ENCODE measurements around the gene KRTAP9-2.

DNA sequence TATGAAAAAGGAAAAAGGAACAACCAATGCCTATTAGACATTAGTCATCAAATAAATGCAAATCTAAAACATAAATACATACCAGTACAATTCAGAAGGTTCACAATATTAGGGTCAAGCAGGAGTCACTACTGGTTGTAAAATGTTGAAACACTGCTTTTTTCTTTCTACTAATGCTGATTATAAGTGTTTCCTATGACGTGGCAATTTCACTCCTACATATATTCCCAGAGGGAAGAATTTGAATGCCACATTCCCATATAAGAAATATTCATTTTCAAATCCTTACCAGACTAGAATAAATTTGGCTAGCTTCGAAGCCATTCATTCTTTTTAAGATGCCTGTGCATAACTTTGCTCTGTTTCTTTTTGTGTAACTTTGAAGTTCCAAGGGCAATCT is 2.6 kb upstream of the KRTAP9-2 start:
- TF ChIP-seq, protein P1, sequence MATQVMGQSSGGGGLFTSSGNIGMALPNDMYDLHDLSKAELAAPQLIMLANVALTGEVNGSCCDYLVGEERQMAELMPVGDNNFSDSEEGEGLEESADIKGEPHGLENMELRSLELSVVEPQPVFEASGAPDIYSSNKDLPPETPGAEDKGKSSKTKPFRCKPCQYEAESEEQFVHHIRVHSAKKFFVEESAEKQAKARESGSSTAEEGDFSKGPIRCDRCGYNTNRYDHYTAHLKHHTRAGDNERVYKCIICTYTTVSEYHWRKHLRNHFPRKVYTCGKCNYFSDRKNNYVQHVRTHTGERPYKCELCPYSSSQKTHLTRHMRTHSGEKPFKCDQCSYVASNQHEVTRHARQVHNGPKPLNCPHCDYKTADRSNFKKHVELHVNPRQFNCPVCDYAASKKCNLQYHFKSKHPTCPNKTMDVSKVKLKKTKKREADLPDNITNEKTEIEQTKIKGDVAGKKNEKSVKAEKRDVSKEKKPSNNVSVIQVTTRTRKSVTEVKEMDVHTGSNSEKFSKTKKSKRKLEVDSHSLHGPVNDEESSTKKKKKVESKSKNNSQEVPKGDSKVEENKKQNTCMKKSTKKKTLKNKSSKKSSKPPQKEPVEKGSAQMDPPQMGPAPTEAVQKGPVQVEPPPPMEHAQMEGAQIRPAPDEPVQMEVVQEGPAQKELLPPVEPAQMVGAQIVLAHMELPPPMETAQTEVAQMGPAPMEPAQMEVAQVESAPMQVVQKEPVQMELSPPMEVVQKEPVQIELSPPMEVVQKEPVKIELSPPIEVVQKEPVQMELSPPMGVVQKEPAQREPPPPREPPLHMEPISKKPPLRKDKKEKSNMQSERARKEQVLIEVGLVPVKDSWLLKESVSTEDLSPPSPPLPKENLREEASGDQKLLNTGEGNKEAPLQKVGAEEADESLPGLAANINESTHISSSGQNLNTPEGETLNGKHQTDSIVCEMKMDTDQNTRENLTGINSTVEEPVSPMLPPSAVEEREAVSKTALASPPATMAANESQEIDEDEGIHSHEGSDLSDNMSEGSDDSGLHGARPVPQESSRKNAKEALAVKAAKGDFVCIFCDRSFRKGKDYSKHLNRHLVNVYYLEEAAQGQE (IDR thresholded peaks at IDR 0.05; ENCODE audit: low read depth) = no peak
- TF ChIP-seq, protein P2, sequence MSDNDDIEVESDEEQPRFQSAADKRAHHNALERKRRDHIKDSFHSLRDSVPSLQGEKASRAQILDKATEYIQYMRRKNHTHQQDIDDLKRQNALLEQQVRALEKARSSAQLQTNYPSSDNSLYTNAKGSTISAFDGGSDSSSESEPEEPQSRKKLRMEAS (IDR thresholded peaks at IDR 0.05) = no peak
- no peak for TF ChIP-seq YY1 (IDR thresholded peaks at IDR 0.05; ENCODE audit: low read depth)
- no peak for TF ChIP-seq EP300 (IDR thresholded peaks at IDR 0.05; ENCODE audit: borderline replicate concordance)
- no peak for TF ChIP-seq CEBPB (IDR thresholded peaks at IDR 0.05)
- no peak for TF ChIP-seq TAF1 (IDR thresholded peaks at IDR 0.05; ENCODE audit: low read depth)

Data from Ishikawa (cell line).